ENCODE measurements around the gene PPP1R3C.

DNA sequence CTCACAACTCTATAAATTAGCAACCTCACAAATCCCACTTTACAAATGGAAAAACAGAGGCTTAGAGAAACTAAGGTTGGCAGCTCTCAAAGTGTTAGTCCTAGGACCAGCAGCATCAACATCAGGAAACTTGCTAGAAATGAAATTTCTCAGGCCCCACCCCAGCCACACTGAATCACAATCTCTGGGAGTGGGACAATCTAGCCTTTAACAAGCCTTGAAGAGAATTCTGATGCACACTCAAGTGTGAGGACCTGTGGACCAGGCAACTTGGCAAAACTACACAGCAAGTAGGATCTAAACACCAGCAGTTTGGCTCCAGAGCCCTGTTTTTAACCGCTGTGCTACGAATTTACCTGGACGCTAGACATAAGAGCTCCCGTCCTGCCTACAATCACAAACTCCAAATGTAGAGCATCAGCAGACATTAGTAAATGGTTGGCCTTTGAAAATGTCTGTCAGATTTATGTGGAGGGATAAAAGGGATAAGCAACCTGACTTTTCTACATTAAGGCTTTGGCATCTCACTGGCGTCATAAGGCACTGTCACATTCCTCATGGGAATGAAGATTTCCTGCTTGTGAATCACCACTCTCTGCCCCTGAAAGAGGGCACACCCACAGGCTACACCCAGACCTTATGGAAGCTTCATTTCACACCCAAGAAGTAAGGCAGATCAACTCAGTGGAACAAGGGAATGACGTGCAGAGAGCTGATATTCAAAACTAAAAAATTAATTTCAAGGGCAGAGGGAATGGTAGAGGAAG lies 34.5 kb downstream of the PPP1R3C start:
- no peak for TF ChIP-seq CTCF (IDR thresholded peaks at IDR 0.05; ENCODE audit: low read depth, low read length, poor library complexity, severe bottlenecking)
- no peak for TF ChIP-seq EZH2phosphoT487 (IDR thresholded peaks at IDR 0.05; ENCODE audit: borderline replicate concordance, low read length)

Measured in DOHH2 (cell line).